ENCODE measurements around the gene UMODL1. TPM values are rescaled to one million over a fixed set of nuclear protein-coding genes. Genes with fewer than 3 reads are reported as not detected.

The UMODL1 gene
- total RNA-seq, 1 experiment from 2014 or later, result not detected

DNA sequence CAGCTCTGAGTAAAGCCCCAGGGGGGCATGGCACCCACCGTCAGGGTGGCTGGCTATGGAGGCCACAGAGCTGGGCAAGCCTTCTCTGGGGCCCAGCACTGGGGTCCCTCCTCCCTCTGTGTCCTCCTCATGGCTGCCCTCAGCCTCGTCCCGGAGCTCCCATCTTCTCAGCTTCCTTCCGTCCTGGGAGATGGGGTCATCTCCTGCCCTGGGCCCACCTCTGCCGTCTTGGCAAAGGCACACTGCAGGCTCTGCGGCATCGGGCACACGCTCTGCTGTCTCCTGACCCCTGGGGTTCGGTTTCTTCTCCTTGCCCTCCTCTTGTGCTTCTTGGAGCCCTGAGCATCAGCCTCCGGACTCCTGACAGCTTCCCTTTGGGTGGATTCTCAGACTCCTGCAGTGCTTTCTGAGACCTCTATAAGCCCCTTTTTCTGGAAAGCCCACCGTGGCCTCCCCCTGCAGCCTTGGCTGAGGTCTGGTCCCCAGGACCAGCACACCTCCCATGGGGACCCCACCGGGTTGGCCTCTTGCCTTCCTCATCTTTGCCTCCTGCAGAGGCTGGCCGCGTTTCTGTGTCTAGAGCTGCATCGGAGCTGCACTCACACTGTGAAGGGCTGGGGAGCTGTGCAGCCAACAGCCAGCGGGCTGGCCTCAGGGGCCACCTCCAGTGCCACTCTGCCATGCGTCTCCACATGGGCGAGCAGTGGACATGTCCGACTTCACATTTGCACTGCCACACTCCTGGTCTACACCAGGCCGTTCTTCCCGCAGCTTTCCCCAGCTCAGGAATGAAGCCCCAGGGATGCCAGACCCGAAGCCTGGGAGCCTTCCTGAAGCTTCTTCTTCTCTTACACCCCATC, 11.6 kb downstream of the UMODL1 start:
- Histone ChIP-seq H3K4me3 (no peak overlapping the region), H3K36me3 (no peaks in the 10 kb centered on the region), H3K9me3 (no peaks in the 10 kb centered on the region), H3K27me3 (no peaks in the 10 kb centered on the region)
- no peak for DNase-seq

DNA sequence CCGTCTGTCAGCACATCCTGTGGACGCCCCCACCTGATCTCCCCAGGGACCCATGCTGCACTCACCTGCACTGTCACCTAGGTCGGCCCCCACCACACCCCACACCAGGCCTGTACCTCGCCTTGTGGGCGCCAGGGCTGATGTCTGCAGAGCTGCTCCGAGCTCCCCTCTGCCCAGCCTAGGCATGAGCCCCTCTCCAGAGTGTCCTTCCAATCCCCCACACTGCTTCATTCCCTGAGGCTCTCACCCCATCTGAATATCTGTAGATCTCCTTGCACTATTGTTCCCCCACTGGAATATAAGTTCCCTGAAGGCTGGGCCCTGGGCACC, 12.2 kb downstream of the UMODL1 start:
- H3K9me3 ChIP-seq, result no peaks in the 10 kb centered on the region

DNA sequence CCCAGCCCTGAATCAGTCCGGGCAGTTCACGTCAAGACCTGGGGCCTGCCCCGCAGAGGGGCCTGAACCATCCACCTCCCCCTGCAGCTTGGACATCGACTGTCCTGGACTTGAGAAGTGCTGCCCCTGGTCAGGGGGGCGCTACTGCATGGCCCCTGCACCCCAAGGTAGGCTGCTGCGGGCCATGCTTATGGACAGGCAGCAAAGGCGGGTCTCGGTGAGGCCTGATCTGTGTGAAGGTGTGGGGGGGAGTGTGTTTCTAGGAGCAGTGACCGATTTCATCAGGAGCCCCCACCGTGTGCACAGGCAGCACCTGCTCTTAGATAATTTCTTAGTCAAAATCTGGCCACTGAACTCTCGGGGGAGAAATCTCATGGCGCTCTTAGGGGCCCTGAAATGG, 13.0 kb downstream of the UMODL1 start:
- Histone ChIP-seq H3K9me3 (no peaks in the 10 kb centered on the region), H3K27me3 (no peaks in the 10 kb centered on the region), H3K36me3 (no peaks in the 10 kb centered on the region), H3K4me3 (no peak overlapping the region)
- no peak for DNase-seq

More for the DNA sequence above, 12.2 kb downstream of the UMODL1 start:
- no peaks in the 10 kb centered on the region for H3K27me3 ChIP-seq
- H3K4me3 ChIP-seq, result no peak overlapping the region
- no peak for DNase-seq
- H3K36me3 ChIP-seq, result no peaks in the 10 kb centered on the region

DNA sequence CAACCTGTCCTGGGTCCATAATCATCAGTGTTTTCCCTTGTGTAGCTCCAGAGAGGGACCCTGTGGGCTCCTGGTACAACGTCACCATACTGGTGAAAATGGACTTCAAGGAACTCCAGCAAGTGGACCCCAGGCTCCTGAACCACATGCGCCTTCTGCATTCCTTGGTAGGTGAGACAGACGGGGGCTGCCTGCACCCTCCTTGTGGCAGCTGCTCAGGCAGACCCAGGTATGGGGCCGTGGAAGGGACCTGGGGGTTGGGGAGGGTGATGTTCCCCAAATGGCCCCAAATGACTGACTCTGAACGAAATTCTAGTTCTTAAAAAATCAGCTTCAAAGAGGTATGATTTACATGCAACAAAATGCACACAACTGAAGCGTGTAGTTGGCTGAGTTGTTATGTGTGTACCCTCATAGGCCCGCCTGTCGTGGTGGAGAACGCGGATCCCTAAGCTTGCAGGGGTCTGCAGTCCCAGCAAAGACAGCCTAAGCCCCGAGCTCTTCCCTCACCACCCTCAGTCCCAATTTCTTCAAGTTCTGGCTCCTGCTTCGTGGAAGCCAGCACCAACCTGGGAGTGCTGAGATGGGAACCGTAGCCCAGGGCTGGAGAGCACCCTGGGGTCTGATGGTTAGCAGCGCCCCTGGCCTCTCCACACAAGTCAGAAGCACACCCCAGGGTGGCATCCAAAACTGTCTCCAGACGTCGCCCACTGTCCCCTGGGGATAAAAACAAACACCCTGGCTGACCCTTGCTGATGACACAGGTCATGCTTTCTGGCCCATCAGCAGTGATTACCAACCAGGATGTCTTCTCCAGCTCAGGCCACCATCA, 14.3 kb downstream of the UMODL1 start:
- no peaks in the 10 kb centered on the region for H3K27me3 ChIP-seq
- no peaks in the 10 kb centered on the region for H3K9me3 ChIP-seq
- no peak overlapping the region for H3K4me3 ChIP-seq
- no peak for DNase-seq
- no peaks in the 10 kb centered on the region for H3K36me3 ChIP-seq

DNA sequence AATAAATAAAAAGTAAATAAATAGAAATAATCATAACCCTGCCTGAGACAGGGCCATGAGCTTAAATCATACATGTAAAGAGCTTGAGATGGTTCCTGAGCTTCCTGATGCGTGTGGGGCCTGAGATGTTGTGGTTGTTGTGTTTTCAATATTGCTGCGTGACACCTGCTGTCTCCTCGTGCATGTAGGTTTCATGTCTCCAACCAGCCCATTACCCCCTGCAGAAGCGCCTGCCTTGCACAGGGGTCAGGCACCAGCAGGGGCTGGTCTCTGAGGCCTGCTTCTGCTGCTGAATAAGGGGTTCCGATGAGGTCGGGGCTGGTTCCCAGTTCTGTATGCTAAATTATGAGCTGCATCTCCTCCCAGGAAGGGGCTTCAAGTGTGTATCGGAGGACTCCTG, 15.9 kb downstream of the UMODL1 start:
- H3K27me3 ChIP-seq, result no peaks in the 10 kb centered on the region
- no peaks in the 10 kb centered on the region for H3K36me3 ChIP-seq
- no peak overlapping the region for H3K4me3 ChIP-seq
- no peaks in the 10 kb centered on the region for H3K9me3 ChIP-seq
- DNase-seq, result no peak

DNA sequence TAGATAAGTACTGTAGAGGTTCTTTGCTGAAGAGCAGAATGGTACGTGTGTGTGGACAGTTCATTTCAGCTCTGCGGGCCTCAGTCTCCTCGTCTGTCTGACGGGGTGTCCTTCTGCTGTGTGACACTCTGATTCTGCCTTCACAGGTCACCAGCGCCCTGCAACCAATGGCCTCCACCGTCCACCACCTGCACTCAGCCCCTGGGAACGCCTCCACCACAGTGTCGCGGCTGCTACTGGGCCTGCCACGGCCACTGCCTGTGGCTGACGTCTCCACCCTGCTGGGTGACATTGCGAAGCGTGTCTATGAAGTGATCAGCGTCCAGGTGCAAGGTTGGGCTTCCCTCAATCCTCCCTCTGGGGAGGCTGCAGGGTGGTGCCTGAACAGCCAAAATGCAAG, 17.0 kb downstream of the UMODL1 start:
- no peak for DNase-seq
- no peaks in the 10 kb centered on the region for H3K9me3 ChIP-seq
- no peaks in the 10 kb centered on the region for H3K36me3 ChIP-seq
- H3K27me3 ChIP-seq, result no peaks in the 10 kb centered on the region
- no peak overlapping the region for H3K4me3 ChIP-seq

DNA sequence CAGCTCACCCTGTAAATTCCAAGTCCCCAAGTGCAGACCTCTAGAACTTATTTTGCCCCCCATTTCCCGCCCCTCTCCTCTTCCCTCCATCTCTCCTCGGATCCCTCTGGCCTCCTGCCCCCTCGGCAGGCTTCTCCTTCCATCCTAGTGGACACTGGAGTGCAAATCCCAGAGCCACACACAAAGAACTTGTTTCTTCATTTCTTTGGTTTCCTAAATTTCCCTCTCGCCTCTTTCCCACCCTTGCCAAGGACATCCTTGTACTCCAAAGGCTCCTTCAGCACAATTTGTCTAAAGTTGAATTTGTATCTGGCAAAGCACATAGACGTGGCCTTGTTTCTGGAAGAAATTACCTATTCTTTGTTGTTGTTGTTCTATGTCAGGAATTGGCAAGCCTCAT, 17.5 kb downstream of the UMODL1 start:
- Histone ChIP-seq H3K4me3 (no peak overlapping the region), H3K9me3 (no peaks in the 10 kb centered on the region), H3K36me3 (no peaks in the 10 kb centered on the region), H3K27me3 (no peaks in the 10 kb centered on the region)
- DNase-seq, result no peak

DNA sequence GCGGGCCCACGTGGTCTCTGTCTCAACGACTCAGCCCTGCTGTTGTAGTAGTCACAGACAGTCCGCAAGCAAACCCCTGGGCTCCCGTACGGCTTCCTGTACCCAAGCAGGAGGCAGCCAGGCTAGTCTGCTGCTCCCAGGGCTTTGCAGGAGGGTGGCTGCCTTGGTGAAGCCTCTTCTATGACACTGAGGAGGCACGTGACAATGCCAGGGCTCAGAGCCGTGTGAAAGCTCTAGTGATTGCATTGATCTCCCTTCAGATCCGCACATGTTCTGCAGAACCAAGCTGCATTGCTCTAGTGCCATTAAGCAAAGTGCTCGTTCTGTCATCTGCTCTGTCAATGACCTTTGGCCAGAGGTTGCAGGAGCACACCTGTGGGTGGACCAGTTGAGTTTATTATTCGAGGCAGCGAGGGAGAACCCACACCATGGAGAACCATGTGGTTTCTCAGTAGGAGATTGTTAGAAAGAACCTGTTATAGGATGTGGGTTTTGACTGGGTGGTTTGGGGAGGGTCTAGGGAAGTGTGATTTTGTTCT, 18.0 kb downstream of the UMODL1 start:
- Histone ChIP-seq H3K4me3 (no peak overlapping the region), H3K36me3 (no peaks in the 10 kb centered on the region), H3K27me3 (no peaks in the 10 kb centered on the region), H3K9me3 (no peaks in the 10 kb centered on the region)
- DNase-seq, result no peak

DNA sequence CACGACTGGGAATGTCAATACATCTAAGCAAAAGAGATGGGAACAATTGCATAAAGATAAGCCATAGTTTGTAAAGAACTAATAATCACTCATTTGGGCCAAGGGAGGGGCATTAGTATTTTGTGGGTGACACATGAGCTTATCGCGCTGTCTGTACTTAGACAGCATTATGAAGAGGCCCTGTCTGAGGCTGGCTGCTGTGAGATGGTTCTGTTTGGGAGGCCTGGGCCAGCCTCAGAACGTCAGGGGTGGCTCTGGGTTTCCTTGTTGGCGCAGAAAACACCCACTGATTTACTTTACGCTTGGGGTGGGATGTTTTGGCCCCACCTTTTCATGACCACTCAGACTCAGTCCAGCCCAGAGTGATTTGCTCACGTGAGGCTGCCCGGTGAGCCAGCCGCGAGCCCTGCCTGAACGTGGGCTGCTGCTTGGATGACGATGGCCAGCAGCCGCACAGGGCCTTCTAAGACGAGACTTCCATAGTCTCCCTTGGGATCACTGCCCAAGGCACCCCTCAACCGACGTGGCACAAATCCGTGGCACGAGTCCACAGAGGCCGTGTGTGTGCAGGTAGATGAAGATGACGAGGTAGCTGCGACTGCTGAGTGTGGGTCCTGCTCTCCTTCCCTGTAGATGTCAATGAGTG, 18.7 kb downstream of the UMODL1 start:
- H3K4me3 ChIP-seq, result no peak overlapping the region
- DNase-seq, result no peak
- no peaks in the 10 kb centered on the region for H3K27me3 ChIP-seq
- H3K9me3 ChIP-seq, result peaks cover 2% of the 10 kb centered on the region; the same call in 1 of the 2 replicates
- H3K36me3 ChIP-seq, result no peaks in the 10 kb centered on the region

DNA sequence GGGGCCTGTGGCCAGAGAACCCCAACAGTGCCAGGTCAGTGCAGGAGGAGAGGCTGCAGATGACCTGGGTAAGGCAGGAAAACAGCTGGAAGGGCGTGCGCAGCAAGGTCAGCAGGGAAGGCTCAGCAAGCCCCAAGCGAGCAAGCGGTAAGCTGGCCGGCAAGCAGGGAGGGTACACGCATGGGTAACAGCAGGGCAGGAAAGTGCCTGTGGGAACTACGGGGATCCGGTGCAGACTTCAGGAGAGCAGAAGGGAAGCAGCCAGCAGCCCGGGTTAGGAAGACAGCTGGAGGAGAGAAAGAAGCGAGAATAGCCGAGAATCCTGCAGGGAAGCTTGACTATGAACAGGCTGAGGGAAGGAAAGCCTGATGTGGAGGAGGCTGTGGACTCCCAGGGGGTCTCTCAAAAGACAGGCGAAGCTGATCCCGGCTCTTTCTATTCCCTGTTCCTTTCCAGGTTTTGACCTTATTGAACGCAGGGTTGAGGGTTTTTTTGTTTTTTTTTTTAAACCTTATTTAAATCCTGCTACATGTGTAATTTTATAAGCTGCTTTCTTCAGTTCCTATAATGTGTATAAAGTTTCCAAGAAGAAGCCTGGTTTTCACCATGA, 20.9 kb downstream of the UMODL1 start:
- Histone ChIP-seq H3K27me3 (no peaks in the 10 kb centered on the region), H3K9me3 (peaks cover 3% of the 10 kb centered on the region; the same call in 1 of the 2 replicates), H3K36me3 (no peaks in the 10 kb centered on the region), H3K4me3 (no peak overlapping the region)
- no peak for DNase-seq

DNA sequence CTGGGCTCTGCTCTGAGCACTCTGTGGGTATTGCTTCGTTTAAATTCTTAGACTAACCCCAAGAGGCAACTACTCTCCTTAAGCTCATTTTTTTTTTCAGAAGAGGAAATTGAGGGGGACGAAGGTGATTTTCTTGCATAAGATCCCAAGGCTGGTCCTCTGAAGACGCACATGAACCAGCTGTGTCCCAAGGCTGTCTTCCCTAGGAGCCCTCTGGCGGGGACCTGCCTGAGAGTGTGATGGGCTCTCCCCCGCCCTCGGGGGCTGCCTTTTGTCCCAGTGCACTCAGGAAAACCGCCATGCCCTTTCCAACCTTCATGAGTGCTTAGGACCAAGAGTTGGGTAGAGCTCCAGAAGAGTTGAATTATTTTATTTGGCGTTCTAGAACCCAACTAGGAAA, 21.7 kb downstream of the UMODL1 start:
- Histone ChIP-seq H3K9me3 (peaks cover 3% of the 10 kb centered on the region; the same call in 1 of the 2 replicates), H3K4me3 (no peak overlapping the region), H3K27me3 (no peaks in the 10 kb centered on the region), H3K36me3 (no peaks in the 10 kb centered on the region)
- DNase-seq, result no peak

DNA sequence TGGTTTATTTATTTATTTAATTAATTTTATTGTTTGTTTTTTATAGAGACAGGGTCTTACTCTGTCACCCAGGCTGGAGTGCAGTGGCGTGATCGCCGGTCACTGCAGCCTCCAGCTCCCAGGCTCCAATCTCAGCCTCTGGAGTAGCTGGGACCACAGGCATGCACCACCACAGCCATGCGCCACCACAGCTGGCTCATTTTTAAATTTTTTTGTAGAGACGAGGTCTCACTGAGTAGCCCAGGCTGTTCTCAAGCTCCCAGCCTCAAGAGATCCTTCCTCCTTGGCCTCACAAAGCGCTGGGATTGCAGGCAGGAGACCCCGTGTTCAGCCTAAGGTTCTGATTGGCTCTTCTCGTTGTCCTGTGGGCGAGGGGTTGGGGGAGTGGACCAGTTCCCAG, 22.1 kb downstream of the UMODL1 start:
- H3K9me3 ChIP-seq, result peaks cover 3% of the 10 kb centered on the region; the same call in 1 of the 2 replicates
- H3K4me3 ChIP-seq, result no peak overlapping the region
- no peaks in the 10 kb centered on the region for H3K36me3 ChIP-seq

DNA sequence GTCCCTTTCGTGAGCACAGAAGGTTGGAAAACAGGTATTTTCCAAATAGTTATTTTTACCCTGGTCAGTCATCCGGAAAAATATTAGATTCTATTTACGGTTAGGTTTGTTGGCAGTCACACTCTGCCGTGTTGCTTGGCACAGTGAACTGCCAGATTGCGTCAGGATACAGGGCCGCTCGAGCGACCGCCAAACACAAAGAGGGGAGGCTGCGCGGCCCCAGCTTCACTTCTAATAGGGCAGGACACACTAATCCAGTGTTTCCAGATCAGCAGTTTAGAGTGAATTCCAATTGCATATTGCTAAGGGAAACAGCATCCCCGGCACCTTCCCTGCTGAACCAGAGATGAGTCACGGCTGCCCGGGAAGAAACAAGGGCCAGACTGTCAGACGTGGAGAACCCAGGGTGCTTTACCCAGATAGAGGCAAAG, 22.9 kb downstream of the UMODL1 start:
- Histone ChIP-seq H3K9me3 (peaks cover 3% of the 10 kb centered on the region; the same call in 1 of the 2 replicates), H3K36me3 (no peaks in the 10 kb centered on the region), H3K4me3 (no peak overlapping the region), H3K27me3 (no peaks in the 10 kb centered on the region)
- DNase-seq, result peak; percentile 98

More for the DNA sequence above, 22.1 kb downstream of the UMODL1 start:
- no peaks in the 10 kb centered on the region for H3K27me3 ChIP-seq
- no peak for DNase-seq

DNA sequence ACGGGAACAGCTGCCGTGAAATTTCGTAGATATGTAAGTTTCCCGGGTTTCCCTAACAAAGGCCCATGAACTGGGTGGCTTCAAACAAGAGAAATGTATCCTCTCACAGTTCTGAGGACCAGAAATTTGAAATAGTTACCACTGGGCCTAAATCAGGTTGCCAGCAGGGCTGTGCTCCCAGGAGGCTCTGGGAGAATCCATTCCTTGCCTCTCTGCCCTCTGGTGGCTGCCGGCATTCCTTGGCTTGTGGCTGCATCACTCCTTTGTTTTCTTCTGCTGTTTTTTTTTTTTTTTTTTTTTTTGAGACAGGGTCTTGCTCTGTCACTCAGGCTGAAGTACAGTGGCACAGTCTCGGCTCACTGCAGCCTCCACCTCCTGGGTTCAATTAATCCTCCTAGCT, 23.7 kb downstream of the UMODL1 start:
- peak; percentile 42 for DNase-seq
- Histone ChIP-seq H3K27me3 (no peaks in the 10 kb centered on the region), H3K9me3 (peaks cover 3% of the 10 kb centered on the region; the same call in 1 of the 2 replicates), H3K36me3 (no peaks in the 10 kb centered on the region), H3K4me3 (no peak overlapping the region)

DNA sequence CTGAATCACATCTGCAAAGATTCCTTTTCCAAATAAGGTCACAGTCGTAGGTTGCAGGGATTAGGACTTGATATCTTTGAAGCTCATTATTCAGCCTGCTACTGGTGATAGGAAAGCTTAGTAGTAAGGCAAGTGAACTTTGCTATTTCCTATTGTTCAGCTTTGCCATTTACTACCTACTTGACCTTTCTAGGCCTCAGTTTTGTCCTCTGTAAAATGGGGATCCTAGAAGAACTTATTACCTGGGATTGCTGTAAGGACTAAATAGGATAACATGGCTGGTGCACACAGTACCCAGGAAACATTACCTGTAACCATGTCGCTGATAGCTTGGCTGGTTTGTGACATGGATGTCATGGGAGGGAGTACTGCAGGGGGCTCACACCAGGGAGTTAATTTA, 24.5 kb downstream of the UMODL1 start:
- DNase-seq, result no peak
- H3K27me3 ChIP-seq, result no peaks in the 10 kb centered on the region
- H3K9me3 ChIP-seq, result peaks cover 3% of the 10 kb centered on the region; the same call in 1 of the 2 replicates
- H3K36me3 ChIP-seq, result no peaks in the 10 kb centered on the region
- H3K4me3 ChIP-seq, result no peak overlapping the region

DNA sequence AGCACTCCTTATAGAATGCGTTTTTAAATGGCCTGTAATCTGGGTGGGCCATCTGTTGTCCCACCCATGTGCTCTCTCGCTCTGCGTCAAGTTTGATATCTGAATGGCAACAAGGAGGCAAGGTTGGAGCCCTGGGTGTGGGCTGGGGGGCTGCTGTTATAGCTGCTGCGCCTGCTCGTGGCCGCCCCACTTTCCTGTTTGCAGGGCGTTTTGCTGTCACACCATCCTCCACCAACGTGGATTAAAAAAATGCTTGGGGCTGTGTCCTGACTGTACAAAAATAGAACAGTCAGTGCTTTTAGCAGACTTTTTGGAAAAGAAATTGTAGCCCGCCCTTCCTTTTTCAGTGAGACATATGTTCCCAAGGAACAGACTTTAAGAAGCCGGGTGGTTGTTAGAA, 25.4 kb downstream of the UMODL1 start:
- Histone ChIP-seq H3K4me3 (no peak overlapping the region), H3K36me3 (no peaks in the 10 kb centered on the region), H3K9me3 (peaks cover 3% of the 10 kb centered on the region; the same call in 1 of the 2 replicates), H3K27me3 (no peaks in the 10 kb centered on the region)
- DNase-seq, result no peak

Data from MG63 (cell line).